Breast epithelium (tissue), 3 donors: ENCODE measurements around the gene DOC2B.

Experiments used
- CTCF ChIP-seq, 3 donors: fragments of 450-650 bp; IDR thresholded peaks; one replicate each; pipeline ENCODE4 v1.5.1; 2016 to 2017; ENCODE audit warnings: antibody characterized with exemption in 3 of 3, mild to moderate bottlenecking in 3 of 3, moderate library complexity in 3 of 3
- POLR2A ChIP-seq: fragments of 450-650 bp; IDR thresholded peaks from one replicate; pipeline ENCODE4 v1.6.1; 2016; ENCODE audit warnings: antibody characterized with exemption, mild to moderate bottlenecking, moderate library complexity
- POLR2AphosphoS5 ChIP-seq, 3 donors: sonication (generic); formaldehyde crosslinking; IDR thresholded peaks; one replicate each; pipeline ENCODE4 v1.6.1; 2017; ENCODE audit warnings: antibody characterized with exemption in 3 of 3

GRCh38 chr17:151004-151403, 30.4 kb downstream of the DOC2B start:
- TF ChIP-seq POLR2A, result no peak
- TF ChIP-seq CTCF (IDR thresholded peaks at IDR 0.05), result no peak
- TF ChIP-seq POLR2AphosphoS5 (IDR thresholded peaks at IDR 0.05), result no peak
